OCI-LY1 (cell line): ENCODE data around the gene IARS1.

ENCODE experiments used
- CTCF ChIP-seq: fragments of 200-600 bp; sonication (generic), shearing (Covaris generic); IDR thresholded peaks from 2 replicates; pipeline ENCODE4 v1.5.1; 2017; ENCODE audit warnings: mild to moderate bottlenecking, antibody characterized with exemption, low read length, moderate library complexity, mixed read lengths
- EZH2 ChIP-seq: fragments of 200-600 bp; sonication (generic), shearing (Covaris generic); IDR thresholded peaks from 2 replicates; pipeline ENCODE4 v1.8.0; 2017; ENCODE audit warnings: borderline replicate concordance, mixed run types, mild to moderate bottlenecking, antibody characterized with exemption, low read length, moderate library complexity, mixed read lengths

- no peak for TF ChIP-seq EZH2
- TF ChIP-seq CTCF: no peak
Observed at GRCh38 chr9:92299116-92299515, 5.6 kb upstream of the IARS1 start.
